Progenitor cell of endocrine pancreas (in vitro differentiated cells): ENCODE measurements around the gene COPZ2. TPM values are rescaled to one million over a fixed set of nuclear protein-coding genes. Genes with fewer than 3 reads are reported as not detected.
"Not testable (repeated sequence)": the region's sequence is repeated elsewhere in the genome, so short reads cannot be mapped to it uniquely, and the experiment has no call there.

ENCODE experiments used
- DNase-seq: peaks from one replicate; pipeline ENCODE4 v3.0.0; 2021; ENCODE audit warnings: low spot score; ENCODE audit not compliant: unreplicated experiment
- H3K27ac Mint-ChIP-seq: 2 replicates; pipeline ENCODE4 v1.8.0; 2021; ENCODE audit warnings: mild to moderate bottlenecking, moderate library complexity, mixed read lengths
- H3K27me3 Mint-ChIP-seq: 2 replicates; pipeline ENCODE4 v1.8.0; 2021; ENCODE audit warnings: mixed read lengths
- H3K36me3 Mint-ChIP-seq: 2 replicates; pipeline ENCODE4 v1.8.0; 2022; ENCODE audit warnings: mixed read lengths; ENCODE audit not compliant: insufficient read depth
- H3K4me1 Mint-ChIP-seq: 2 replicates; pipeline ENCODE4 v1.8.0; 2021; ENCODE audit warnings: low read depth, mixed read lengths
- H3K4me3 Mint-ChIP-seq: 2 replicates; pipeline ENCODE4 v1.8.0; 2021; ENCODE audit warnings: low read depth, mild to moderate bottlenecking, moderate library complexity, mixed read lengths
- H3K9me3 Mint-ChIP-seq: 2 replicates; pipeline ENCODE4 v1.8.0; 2021; ENCODE audit warnings: low read depth, mixed read lengths
- total RNA-seq: library from RNA; stranded (reverse); gene quantifications from 2 replicates; pipeline ENCODE4 v1.2.1, GENCODE V29; 2021
- TF ChIP-seq, protein P1 (sequence below): fragments of 200-600 bp; sonication (generic); IDR thresholded peaks from one replicate; pipeline ENCODE4 v1.5.0; 2021; ENCODE audit warnings: antibody characterized with exemption, mild to moderate bottlenecking; ENCODE audit not compliant: unreplicated experiment

The COPZ2 gene
- total RNA-seq, 1 donor from 2014 or later = not detected

DNA sequence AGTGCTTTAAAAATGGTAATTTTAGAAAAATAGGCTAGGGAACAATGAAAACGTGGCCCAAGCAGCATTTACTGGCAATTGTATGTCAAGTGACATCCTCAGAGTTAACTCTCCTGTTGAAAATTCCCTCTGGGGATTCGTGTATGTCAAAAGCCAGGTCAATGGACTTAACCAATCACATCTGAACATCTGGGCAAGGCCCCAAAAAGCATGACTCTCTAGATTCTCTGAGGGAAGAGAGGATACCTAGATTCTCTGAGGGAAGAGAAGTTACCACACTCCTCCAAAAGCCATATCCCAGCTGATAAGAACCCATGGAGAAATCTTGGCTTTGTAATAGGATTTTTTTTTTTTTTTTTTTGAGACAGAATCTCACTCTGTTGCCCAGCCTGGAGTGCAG is 34.1 kb upstream of the COPZ2 start:
- H3K9me3 Mint-ChIP-seq = no peaks in the 10 kb centered on the region
- peaks cover 28% of the 10 kb centered on the region for H3K36me3 Mint-ChIP-seq

DNA sequence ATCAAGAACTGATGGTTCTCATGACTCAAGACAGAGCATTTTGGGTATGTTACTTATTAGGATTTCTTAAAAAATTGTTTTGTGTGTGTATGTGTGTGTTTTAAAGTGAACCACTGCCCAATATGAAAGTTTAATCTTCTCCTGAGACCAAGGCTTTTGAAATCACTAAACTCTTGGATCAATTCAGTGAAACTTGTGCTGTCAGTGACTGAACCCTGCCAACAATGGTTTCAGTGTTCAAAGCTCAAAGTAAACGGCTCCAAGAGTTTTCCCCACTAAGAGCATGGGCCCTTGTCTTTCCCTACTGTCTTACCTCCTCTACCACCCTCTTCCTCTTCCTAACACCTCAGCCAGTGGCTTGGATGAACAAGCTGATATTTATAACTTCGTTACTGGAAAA is 32.6 kb upstream of the COPZ2 start:
- Mint-ChIP-seq H3K36me3 (peaks cover 26% of the 10 kb centered on the region), H3K4me3 (no peak overlapping the region), H3K27me3 (no peaks in the 10 kb centered on the region), H3K4me1 (peaks cover 3% of the 10 kb centered on the region), H3K27ac (no peak overlapping the region), H3K9me3 (no peaks in the 10 kb centered on the region)
- TF ChIP-seq, protein P1, sequence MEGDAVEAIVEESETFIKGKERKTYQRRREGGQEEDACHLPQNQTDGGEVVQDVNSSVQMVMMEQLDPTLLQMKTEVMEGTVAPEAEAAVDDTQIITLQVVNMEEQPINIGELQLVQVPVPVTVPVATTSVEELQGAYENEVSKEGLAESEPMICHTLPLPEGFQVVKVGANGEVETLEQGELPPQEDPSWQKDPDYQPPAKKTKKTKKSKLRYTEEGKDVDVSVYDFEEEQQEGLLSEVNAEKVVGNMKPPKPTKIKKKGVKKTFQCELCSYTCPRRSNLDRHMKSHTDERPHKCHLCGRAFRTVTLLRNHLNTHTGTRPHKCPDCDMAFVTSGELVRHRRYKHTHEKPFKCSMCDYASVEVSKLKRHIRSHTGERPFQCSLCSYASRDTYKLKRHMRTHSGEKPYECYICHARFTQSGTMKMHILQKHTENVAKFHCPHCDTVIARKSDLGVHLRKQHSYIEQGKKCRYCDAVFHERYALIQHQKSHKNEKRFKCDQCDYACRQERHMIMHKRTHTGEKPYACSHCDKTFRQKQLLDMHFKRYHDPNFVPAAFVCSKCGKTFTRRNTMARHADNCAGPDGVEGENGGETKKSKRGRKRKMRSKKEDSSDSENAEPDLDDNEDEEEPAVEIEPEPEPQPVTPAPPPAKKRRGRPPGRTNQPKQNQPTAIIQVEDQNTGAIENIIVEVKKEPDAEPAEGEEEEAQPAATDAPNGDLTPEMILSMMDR = no peak
- no peak for DNase-seq

More for the DNA sequence above, 34.1 kb upstream of the COPZ2 start:
- Mint-ChIP-seq H3K27me3 (no peaks in the 10 kb centered on the region), H3K4me3 (no peak overlapping the region), H3K4me1 (peaks cover 3% of the 10 kb centered on the region), H3K27ac (no peak overlapping the region)
- no peak for DNase-seq
- TF ChIP-seq, protein P1 = no peak

DNA sequence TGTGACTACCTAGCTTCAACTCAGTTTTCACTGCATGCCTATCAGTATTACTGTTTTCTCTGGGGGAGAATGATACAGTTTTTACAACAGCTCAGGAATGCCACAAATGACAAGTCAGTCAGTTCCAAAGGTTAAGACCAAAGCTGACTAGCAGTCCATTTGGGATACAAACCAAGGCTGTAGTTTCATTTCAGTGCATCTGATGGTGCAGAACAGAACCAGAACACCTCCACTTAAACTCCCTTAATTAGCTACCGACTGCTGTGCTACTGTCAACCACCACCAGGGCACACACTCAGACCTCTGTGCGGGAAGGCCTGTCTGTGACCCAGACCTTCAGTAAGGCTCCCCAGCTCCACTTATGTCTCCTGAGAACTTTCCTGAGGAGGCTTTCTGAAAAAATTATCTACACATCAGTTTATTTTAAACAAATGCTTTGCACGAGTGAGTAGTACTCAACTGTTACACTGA is 30.9 kb upstream of the COPZ2 start:
- no peak for DNase-seq
- H3K4me3 Mint-ChIP-seq = no peak overlapping the region
- H3K27me3 Mint-ChIP-seq = no peaks in the 10 kb centered on the region
- peaks cover 4% of the 10 kb centered on the region for H3K4me1 Mint-ChIP-seq
- peak overlapping the region; percentile 88 for H3K27ac Mint-ChIP-seq
- no peaks in the 10 kb centered on the region for H3K9me3 Mint-ChIP-seq
- peaks cover 19% of the 10 kb centered on the region for H3K36me3 Mint-ChIP-seq
- TF ChIP-seq, protein P1 = peak; percentile 47

DNA sequence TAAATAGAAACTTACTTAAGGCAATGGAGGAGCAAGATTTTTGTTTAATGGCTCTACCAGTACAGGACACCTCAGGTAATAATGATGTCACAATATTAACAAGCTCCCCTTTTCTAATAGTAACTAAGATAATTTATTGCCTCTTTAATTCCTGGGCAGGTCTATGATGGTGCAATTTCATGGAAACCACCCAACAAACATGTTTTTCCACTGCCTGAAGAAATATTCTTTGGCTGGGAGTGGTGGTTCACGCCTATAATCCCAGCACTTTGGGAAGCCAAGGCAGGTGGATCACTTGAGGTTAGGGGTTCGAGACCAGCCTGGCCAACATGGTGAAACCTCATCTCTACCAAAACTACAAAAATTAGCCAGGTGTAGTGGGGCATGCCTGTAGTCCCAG is 30.2 kb upstream of the COPZ2 start:
- H3K4me3 Mint-ChIP-seq, H3K27me3 Mint-ChIP-seq, H3K27ac Mint-ChIP-seq, DNase-seq, H3K4me1 Mint-ChIP-seq, H3K9me3 Mint-ChIP-seq: not testable (repeated sequence)
- peaks cover 17% of the 10 kb centered on the region for H3K36me3 Mint-ChIP-seq

DNA sequence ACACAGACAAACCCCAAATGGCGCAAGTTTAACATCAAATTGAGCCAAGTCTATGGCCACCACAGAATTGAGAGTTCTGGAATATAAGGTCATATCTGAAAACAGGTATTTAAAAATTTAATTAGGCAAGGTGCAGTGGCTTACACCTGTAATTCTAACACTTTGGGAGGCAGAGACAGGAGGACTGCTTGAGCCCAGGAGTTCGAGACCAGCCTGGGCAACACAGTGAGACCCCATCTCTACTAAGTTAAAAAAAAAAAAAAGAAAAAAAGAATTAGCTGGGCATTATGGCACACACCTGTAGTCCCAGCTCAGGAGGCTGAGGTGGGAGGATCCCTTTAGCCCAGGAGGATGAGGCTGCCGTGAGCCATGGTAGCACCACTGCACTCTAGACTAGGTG is 29.6 kb upstream of the COPZ2 start:
- H3K4me1 Mint-ChIP-seq = peaks cover 4% of the 10 kb centered on the region
- H3K27me3 Mint-ChIP-seq = no peaks in the 10 kb centered on the region
- no peak overlapping the region for H3K27ac Mint-ChIP-seq
- no peak for DNase-seq
- TF ChIP-seq, protein P1 = no peak
- peaks cover 15% of the 10 kb centered on the region for H3K36me3 Mint-ChIP-seq
- H3K9me3 Mint-ChIP-seq = no peaks in the 10 kb centered on the region
- no peak overlapping the region for H3K4me3 Mint-ChIP-seq

DNA sequence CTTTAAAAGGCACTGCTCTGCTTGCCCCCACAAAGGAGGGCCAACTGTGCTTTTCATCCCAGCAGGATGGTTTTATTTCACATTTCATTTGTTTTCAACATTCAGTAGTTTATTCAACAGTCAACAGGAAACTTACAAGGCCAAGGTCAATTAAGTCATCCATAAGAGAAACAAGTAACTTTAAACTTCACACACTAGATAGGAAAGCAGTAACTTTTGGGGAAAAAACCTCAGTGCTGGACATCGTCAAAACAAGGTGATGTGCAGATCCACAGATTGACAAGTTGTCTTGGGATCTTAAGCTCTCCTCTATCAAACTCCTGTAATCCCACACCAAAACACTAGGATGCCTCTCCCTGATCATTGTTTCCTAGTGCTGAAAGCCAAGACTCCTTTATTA is 29.1 kb upstream of the COPZ2 start:
- H3K27me3 Mint-ChIP-seq = no peaks in the 10 kb centered on the region
- H3K4me3 Mint-ChIP-seq = no peak overlapping the region
- peaks cover 4% of the 10 kb centered on the region for H3K4me1 Mint-ChIP-seq
- H3K27ac Mint-ChIP-seq = peak overlapping the region; percentile 71
- H3K36me3 Mint-ChIP-seq = peaks cover 15% of the 10 kb centered on the region
- DNase-seq = no peak
- TF ChIP-seq, protein P1 = no peak
- H3K9me3 Mint-ChIP-seq = no peaks in the 10 kb centered on the region
